G401.6 (cell line): Measurements from ENCODE around the gene DTX2.
"Not testable (repeated sequence)": the region's sequence is repeated elsewhere in the genome, so short reads cannot be mapped to it uniquely, and the experiment has no call there.

Experiments used
- FAIRE-seq: peaks from 2 replicates; lab custom pipeline; 2012; peaks lifted over from hg19 to GRCh38; lab: Jason Lieb, UNC

The DTX2 gene

GRCh38 chr7:76443846-76444245 is 17.7 kb upstream of the DTX2 start:
- not testable (repeated sequence) for FAIRE-seq

- not testable (repeated sequence) for FAIRE-seq
These were observed 15.9 kb upstream of the DTX2 start for GRCh38 chr7:76445577-76446008.

GRCh38 chr7:76457017-76457416 is 4.5 kb upstream of the DTX2 start:
- not testable (repeated sequence) for FAIRE-seq

- not testable (repeated sequence) for FAIRE-seq
These were observed 3.0 kb upstream of the DTX2 start for GRCh38 chr7:76458504-76458903.

GRCh38 chr7:76460767-76461166 is 742 bp upstream of the DTX2 start:
- not testable (repeated sequence) for FAIRE-seq

- FAIRE-seq: not testable (repeated sequence)
These were observed 868 bp downstream of the DTX2 start for GRCh38 chr7:76462271-76462882.

GRCh38 chr7:76464959-76465358 is 3.5 kb downstream of the DTX2 start:
- not testable (repeated sequence) for FAIRE-seq

GRCh38 chr7:76465950-76466349 is 4.4 kb downstream of the DTX2 start:
- not testable (repeated sequence) for FAIRE-seq

GRCh38 chr7:76467743-76468404 is 6.4 kb downstream of the DTX2 start:
- FAIRE-seq: not testable (repeated sequence)

GRCh38 chr7:76471556-76472221 is 10.2 kb downstream of the DTX2 start:
- FAIRE-seq: not testable (repeated sequence)

- not testable (repeated sequence) for FAIRE-seq
These were observed 11.6 kb downstream of the DTX2 start for GRCh38 chr7:76473097-76473496.

- not testable (repeated sequence) for FAIRE-seq
These were observed 14.8 kb downstream of the DTX2 start for GRCh38 chr7:76476280-76476679.

- not testable (repeated sequence) for FAIRE-seq
These were observed 15.4 kb downstream of the DTX2 start for GRCh38 chr7:76476742-76477474.

- FAIRE-seq: not testable (repeated sequence)
These were observed 18.1 kb downstream of the DTX2 start for GRCh38 chr7:76479628-76480027.

- not testable (repeated sequence) for FAIRE-seq
These were observed 19.1 kb downstream of the DTX2 start for GRCh38 chr7:76480403-76481253.

GRCh38 chr7:76482660-76483059 is 21.2 kb downstream of the DTX2 start:
- FAIRE-seq: not testable (repeated sequence)

GRCh38 chr7:76483081-76483480 is 21.6 kb downstream of the DTX2 start:
- not testable (repeated sequence) for FAIRE-seq

GRCh38 chr7:76484456-76484855 is 22.9 kb downstream of the DTX2 start:
- not testable (repeated sequence) for FAIRE-seq

GRCh38 chr7:76485822-76486610 is 24.5 kb downstream of the DTX2 start:
- FAIRE-seq: not testable (repeated sequence)

- FAIRE-seq: not testable (repeated sequence)
These were observed 25.1 kb downstream of the DTX2 start for GRCh38 chr7:76486618-76487017.

- not testable (repeated sequence) for FAIRE-seq
These were observed 26.5 kb downstream of the DTX2 start for GRCh38 chr7:76487969-76488368.
